Measurements from ENCODE around the gene GID4. TPM values are rescaled to one million over a fixed set of nuclear protein-coding genes. Genes with fewer than 3 reads are reported as not detected.

The GID4 gene
- total RNA-seq, 1 donor from 2014 or later = 5.5 TPM

DNA sequence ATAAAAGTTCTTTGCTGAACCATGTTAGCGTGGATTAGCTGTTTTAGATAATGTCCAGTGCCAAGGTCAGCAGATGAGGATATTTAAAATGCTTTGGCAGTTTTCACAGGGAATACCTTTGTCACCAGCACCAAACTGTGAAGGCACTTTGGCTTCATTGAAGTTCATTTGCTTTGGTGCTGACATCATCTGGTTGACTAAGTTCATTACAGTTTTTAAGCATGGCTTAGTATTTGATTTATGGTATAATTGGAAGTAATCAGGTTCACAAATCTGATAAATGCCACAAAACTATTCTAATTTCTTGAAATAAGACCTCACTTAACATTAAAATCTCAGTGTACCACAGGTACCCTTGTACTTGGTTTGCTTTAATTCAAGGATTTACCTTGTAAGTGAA is 4.3 kb downstream of the GID4 start:
- no peak for DNase-seq (ENCODE audit: low spot score)

DNA sequence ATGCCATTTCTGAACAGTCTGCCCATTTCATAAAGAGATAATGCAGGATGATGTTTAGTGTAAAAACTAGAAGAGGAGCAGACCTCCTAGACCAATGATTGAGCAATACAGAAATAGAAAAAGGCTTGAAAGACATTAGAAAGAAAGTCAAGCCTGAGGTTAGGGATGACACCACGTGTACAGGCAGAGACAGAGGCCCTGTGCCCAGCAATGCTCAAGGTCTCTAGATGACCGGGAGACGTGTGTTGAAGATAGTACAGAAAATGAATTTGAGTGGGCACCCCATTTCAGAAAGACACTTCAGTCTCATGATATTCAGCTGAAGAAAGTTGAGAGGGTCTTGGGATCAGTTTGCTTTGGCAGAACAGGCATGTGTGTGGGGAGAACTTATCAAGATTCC is 5.4 kb downstream of the GID4 start:
- no peak for DNase-seq (ENCODE audit: low spot score)

DNA sequence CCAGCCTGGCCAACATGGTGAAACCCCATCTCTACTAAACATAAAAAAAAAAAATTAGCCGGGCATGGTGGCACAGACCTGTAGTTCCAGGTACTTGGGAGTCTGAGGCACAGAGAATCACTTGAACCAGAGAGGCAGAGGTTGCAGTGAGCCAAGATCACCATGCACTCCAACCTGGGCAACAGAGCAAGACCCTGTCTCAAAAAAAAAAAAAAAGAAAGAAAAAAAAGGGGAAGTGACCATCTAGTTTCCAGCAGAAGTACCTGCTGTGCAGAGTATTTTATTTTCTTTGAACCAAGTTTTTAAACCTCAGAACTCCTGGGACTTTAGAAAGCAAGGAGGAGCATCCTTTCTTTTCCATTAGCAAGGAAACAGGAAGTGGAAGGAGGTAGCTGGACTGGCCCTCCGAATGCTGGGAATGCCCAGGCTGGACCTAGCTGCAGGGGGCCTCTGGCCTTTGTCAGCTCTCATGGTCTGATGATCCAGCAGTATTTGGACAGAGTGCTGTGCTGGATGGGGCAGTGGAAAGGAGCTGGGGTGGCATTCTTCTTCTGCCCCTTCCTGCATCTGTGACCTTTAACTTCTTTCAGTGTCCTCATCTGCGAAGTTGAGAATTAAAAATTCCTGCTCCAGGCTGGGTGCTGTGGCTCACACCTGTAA is 6.6 kb downstream of the GID4 start:
- no peak for DNase-seq (ENCODE audit: low spot score)

DNA sequence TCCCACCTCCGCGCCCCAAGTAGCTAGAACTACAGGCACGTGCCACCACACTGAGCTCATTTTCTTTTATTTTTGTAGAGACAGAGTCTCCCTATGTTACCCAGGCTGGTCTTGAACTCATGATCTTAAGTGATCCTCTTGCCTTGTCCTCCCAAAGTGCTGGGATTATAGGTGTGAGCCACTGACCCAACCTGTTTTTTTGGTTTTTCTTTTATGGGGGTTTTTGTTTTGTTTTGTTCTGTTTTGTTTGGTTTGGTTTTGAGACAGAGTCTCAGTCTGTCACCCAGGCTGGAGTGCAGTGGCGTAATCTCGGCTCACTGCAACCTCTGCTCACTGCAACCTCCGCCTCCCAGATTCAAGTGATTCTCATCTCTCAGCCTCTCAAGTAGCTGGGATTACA is 16.4 kb downstream of the GID4 start:
- DNase-seq (ENCODE audit: low spot score) = no peak

DNA sequence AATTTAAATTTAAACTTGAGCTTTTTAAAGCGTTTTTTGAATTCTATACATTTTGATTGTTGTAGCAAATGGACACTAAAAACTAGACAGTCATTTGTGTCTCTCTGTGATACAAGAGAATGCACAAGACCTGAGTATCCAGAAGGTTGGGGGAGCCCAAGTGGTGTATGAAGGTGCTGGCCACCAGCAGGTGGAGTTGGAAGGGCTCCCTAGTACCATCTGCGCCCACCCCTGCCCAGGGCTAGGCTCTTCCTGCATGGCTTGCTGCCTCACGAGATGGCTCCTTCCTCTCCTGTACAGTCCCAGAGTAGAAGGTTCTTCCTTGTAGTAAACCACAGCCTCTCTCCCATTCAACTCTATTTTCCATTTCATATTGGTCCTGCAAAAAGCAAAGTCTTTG is 17.0 kb downstream of the GID4 start:
- DNase-seq (ENCODE audit: low spot score) = no peak

DNA sequence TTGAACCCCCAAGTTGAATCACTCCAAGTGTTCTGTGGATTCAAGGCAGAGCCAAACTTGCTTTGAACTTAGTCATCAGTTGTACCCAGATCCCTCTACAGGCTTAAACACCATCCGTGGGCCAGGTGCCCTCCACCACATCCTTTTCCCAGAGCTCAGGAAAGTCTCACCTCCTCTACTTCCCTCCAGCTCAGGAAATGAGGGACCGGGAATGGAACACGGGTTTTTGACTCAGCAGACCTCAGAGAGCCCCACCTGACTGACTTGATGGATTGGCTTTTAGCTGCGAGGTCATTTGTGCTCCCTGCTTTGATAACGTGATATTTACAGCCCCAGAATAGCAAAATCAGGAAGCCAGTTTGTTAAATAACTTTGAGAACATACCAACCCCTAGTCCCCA is 20.1 kb downstream of the GID4 start:
- no peak for DNase-seq (ENCODE audit: low spot score)

DNA sequence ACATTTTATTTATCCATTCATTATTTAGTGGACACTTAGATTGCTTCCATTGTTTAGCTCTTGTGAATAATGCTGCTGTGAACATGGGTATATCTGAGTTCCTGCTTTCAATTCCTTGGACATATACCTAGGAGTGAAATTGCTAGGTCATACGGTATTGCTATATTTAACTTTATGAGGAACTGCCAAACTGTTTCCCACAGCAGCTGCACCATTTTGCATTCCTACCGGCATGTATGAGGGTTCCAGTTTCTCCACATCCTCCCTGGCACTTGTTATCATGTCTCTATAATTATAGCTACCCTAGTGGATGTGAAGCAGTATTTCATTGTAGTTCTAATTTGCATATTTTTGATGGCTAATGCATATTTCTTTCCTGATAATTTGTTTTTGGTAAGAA is 24.8 kb downstream of the GID4 start:
- DNase-seq (ENCODE audit: low spot score) = no peak

DNA sequence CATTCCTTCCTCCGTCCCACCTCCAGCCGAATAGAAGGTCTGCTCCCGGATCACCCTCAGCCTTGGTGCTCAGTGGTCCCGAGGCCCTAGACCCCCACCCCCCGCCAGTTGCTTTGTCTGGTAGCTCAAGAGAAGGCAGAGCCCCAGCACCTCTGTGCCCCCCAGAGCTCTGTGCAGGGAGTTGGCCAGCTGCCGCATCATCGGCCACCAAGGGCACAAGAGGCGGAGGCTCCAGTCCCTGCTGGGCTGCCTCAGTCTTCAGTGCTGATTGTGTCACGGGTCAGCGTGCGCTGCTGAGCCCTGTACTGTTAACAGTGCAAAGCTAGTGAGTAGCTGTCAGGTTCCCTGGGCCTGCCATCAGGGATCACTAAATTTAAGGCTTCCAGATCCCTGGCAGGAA is 26.3 kb downstream of the GID4 start:
- no peak for DNase-seq (ENCODE audit: low spot score)

DNA sequence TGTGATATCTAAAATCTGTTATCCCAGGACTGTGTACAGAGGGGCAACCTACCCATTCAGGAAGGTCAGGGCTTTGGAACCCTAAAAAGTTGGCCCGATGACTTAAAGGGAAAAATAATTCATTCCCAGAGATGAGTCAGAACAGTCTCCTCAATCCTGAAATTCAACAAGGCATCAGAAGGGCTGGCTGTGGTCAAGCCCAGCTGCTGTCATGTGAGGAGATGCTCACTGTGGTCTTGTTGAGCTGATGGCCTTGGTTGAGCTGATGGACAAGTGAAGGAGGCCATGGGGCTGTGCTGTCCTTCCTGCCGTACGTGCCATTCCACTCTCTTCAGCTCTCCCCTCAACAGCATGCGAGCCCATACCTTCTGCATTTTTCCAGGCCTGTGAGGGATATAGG is 27.7 kb downstream of the GID4 start:
- DNase-seq (ENCODE audit: low spot score) = no peak

DNA sequence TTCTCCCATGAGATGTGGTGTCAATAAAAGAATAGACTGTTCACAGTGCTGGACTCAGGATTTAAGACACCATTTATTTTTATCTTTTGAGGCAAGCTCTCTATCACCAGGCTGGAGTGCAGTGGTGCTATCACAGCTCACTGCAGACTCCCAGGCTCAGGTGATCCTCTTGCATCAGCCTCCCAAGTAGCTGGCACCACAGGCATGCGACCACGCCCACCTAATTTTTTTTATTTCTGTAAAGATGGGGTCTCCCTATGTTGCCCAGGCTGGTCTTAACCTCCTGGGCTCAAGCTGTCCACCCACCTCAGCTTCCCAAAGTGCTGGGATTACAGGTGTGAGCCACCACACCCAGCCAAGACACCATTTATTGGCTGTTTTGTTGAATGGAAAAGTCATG is 29.9 kb downstream of the GID4 start:
- DNase-seq (ENCODE audit: low spot score) = no peak

DNA sequence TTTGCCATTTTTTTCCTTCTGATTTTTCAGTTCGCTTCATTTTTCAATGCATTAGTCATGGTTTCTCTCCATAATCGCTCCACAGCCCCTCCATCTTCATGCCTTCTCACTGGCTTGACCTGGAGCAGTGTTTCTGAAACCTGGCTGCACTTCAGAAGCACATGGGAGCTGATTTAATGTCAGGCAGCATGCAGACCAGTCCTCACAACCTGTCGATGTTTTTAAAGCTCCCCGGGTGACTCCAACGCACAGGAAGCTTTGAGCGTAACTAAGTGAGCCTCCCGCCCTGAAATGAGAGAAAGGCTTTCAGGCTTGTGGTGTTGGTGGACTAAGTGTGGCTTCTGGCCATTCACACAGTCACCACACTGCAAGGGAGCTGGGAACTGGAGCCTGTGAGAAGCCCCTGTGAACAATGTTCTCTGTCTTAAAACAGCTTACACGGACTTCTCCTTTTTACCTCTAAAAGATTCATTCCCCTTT is 31.7 kb downstream of the GID4 start:
- peak; percentile 26 for DNase-seq (ENCODE audit: low spot score)

DNA sequence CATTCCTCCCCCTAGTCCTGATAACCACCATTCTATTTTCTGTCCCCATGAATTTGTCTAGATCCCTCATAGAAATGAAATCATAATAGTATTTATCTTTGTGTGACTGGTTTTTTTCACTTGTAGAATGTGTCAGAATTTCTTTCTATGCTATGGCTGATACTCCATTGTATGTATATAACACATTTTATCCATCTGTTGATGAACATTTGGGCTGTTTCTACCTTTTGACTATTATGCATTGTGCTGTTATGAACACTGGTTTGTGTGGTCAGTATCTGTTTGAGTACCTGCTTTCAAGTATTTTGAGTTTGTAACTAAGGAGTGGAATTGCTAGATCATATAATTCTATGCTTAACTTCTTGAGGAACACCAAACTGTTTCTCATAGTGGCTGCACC is 32.5 kb downstream of the GID4 start:
- no peak for DNase-seq (ENCODE audit: low spot score)

DNA sequence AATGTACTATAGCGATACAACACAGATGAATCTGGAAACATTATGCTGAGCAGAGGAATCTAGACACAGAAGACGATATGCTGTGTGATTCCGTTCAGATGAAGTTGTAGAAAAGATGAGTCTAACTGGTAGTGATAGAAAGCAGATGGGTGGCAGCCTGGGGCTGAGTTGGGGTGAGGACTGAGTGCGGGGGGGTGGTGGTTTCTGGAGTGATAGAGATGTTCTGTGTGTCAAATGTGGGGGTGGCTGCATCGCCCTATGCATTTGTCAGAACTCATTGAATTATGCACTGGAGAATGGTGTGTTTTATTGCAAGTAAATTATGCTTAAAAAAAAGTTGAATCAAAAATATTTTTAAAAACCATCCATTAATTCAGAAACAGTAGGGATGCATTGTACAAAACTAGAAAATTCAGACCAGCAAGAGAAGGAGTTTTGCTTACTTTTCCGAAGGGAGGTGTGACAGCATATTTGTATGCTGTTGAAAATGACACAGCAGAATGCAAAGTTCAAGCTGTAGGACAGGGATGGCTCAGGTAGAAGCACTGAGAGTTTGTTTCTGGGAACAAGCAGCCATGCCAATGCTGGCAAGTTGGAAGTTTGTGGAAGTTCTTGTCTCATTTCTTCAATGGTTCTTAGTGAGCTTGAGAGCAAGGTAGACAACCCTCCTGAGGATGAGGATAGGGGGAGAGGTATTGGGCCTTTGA is 35.5 kb downstream of the GID4 start:
- no peak for DNase-seq (ENCODE audit: low spot score)

DNA sequence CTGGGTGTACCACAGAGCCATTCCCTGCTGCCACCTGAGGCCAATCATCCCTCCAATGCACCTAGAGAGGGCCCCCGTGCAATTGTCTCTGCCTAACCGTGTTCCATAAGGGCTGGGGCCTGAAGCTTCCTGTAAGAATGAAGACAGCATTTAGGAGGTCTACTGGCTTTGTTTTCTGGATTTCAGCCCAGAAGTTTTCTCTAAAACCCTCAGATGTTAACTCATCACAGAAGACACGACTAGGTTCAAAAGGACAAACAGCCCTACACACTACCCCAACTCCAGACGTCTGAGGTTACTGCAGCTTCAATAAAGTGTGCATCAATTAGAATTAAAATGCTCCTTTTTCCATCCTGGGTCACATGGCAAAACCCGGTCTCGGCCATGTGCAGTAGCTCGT is 37.7 kb downstream of the GID4 start:
- DNase-seq (ENCODE audit: low spot score) = peak; percentile 84

DNA sequence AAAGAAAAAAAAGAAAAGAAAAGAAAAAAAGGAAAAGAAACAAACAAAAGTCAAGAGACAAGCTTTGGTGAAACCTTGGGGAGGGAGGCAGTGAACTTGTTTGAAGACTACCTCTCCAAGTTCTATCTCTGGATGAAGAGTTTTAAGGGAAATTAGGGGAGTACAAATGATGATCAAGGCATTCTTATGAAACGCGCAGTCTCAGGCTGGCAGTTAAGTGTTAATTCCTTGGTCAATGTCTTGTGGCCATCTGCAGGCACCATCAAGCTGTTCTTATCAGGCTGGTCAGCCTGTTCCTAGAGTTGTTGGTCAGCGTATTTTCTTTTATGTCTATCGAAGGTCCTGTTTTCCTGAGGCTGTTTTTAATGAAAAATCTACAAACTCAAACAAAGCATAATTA is 40.3 kb downstream of the GID4 start:
- no peak for DNase-seq (ENCODE audit: low spot score)

DNA sequence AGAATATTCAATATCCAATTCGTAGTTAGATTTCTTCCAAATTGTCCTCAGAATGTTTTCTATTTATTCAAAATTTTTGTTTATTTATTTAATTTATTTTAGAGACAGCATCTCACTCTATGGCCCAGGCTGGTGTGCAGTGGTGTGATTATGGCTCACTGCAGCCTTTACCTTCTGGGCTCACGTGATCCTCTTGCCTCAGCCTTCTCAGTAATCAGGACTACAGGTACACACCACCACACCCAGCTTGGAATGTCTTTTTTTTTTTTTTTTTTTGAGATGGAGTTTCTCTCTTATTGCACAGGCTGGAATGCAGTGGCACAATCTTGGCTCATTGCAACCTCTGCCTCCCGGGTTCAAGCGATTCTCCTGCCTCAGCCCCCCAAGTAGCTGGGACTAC is 45.0 kb downstream of the GID4 start:
- DNase-seq (ENCODE audit: low spot score) = no peak

DNA sequence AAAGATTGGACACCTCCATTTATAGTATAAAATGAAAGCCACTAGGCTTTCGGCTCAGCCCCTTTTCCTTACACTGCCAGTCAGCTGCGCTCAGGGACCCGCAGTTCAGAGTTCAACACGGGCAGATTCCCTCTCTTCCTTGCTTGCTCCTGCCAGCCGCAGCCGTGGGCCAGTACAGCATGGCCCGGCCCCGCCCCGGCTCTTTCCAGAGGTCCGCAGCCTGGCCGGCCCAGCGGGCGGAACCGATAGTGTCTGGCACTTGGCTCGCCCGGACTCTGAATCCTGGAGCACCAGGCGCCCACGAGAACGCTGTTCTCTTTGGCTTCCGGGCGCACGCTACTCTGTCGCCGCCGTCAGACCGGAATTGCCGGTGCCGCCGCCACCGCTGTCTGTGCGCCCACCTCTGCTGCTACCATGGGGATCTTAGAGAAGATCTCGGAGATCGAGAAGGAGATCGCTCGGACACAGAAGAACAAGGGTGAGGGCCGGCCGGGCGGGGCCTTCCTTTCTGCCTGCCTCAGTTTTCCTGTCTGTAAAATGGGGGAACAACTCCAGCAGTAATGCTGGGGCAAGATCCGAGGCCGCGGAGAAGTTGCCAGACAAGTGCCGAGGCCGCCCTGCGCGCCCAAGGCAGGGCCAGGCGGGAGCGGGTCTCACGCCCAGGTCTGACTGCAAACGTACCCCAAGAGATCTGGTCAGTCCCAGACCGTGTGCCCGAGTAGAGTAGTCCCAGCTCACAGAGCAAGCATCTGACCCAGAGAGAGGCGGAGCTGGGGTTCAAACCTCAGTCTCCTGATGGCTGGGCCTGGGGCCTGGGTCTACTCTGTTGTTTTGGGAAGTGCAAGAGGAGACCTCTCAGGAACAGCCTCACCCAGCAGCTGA is 48.6 kb downstream of the GID4 start, which contains the start of gene DRG2:
TSS of gene DRG2 (plus strand) at position 339 of the 882 bp plus-strand sequence. CDS start at position 415, 76 bp downstream.
- peak; percentile 93 for DNase-seq (ENCODE audit: low spot score)

DNA sequence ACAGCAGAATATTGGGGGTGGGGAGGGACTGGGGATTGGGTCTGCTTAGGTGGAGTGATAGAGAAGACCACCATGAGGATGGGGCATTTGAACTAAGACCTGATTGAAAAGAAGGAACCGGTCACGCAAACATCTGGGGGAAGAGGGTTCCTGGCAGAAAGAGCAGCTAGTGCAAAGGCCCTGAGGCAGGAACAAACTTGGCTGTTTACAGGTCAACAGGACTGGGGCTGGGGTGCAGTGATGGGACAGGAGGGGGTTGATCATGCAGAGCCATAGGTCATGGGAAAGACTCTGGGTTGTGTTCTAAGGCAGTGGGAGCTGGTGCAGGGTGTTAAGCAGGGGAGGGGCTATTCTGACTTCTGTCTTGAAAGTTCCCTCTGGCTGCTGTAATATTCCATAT is 50.4 kb downstream of the GID4 start:
- DNase-seq (ENCODE audit: low spot score) = no peak

DNA sequence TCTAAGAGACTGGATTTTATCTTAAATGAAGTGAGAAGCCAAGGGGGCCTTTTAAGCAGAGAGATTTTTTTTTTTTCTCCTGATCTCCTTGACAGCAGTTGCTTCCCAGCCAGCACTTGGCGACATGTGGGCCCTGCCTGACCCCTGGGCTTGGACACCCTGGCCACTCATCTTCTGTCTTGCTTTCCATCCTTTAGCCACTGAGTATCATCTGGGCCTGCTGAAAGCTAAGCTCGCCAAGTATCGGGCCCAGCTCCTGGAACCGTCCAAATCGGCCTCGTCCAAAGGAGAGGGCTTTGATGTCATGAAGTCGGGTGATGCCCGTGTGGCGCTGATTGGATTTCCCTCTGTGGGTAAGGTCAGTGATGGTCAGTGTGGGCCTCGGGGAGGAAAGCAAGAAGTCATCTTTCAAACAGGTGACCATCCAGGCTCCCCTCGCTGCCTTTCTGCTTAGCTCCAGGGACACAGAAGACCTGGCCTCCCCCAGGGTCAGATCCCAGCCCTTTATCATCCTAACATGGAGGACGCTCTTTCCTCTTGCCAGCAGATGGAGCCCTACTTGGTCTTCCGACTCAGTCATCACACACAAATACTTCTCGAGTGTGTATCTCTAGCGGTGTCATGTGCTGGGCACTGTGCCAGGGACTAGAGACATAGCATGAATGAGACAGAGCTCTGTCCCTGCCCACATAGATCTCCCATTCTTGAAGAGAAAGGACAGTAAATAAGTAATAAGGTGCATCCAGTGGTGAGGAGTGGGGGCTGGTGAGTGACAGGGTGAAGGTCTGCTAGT is 54.6 kb downstream of the GID4 start:
- DNase-seq (ENCODE audit: low spot score) = peak; percentile 25

DNA sequence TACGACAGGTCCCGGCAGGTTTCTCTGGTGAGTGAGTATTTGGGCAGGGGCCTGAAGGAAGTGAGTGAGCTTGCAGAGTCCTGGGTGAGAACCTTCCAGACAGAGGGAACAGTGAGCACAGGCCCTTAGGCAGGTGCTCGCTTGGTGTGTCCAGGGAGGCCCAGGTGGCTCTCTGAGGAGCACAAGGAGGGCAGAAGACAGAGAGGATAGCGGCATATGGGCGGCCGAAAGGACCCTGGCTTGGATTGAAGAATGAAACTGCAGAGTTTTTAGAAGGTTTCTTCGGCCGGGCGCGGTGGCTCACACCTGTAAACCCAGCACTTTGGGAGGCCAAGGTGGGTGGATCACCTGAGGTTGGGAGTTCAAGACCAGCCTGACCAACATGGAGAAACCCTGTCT is 55.2 kb downstream of the GID4 start:
- no peak for DNase-seq (ENCODE audit: low spot score)

DNA sequence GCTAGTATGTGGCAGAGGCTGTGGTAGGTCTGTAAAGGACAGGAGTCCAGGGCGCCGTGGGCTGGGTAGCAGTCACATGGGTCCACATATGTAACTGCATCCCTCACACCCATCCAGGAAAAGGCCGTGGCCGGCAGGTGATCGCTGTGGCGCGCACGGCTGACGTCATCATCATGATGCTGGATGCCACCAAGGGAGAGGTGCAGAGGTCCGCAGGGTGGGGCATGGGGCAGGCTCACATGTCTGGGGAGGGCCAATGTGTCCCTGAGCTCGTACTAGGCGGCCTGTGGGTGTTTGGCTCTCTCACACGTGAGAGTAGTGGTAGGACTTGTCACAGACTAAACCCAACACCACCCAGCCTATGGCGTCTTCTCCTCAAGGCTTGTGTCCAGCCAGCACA is 60.3 kb downstream of the GID4 start:
- DNase-seq (ENCODE audit: low spot score) = no peak

DNA sequence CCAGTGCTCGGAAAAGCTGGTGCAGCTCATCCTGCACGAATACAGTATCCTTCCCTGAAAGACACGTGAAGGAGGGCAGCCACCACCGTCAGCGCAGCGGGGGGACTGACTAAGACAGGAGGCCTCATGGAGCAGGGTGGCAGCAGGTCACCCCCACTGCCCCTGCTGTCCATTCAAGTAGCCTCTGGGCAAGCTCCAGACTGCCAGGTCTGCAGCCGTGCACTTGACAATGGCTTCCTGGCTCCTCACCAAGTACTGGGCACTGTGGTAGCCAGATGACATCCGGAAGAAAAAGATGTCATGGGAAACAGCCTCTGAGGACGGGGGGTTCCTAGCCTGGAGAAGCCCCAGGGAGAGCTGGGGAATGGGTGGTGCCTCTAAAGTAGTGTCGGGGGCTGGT is 61.4 kb downstream of the GID4 start:
- DNase-seq (ENCODE audit: low spot score) = no peak

Data from umbilical cord (tissue), 2 donors.